Inflammatory macrophage (primary cell): ENCODE measurements around the gene UGT1A8.

Experiments used
- DNase-seq, 2 donors: peaks; one replicate each; pipeline ENCODE4 v3.0.0-alpha.2; 2020 to 2022

Gene UGT1A8

GRCh38 chr2:233772153-233772552 is 154.7 kb downstream of the UGT1A8 start:
- no peak for DNase-seq

GRCh38 chr2:233772583-233772982 is 155.2 kb downstream of the UGT1A8 start:
- no peak for DNase-seq

- no peak for DNase-seq
Measured at GRCh38 chr2:233773854-233774253, 156.4 kb downstream of the UGT1A8 start.

- DNase-seq, result no peak
Measured at GRCh38 chr2:233775414-233775813, 158.0 kb downstream of the UGT1A8 start.

- DNase-seq, result no peak
Measured at GRCh38 chr2:233778030-233778429, 160.6 kb downstream of the UGT1A8 start, which contains the start of gene MROH2A. TSS of gene MROH2A (plus strand) at chr2:233778330. CDS start at chr2:233779359, 1,029 bp downstream.

GRCh38 chr2:233779722-233780121 is 162.3 kb downstream of the UGT1A8 start:
- DNase-seq, result no peak

- DNase-seq, result no peak
Measured at GRCh38 chr2:233780771-233781170, 163.3 kb downstream of the UGT1A8 start.

- DNase-seq, result no peak
Measured at GRCh38 chr2:233789554-233789953, 172.1 kb downstream of the UGT1A8 start.

- no peak for DNase-seq
Measured at GRCh38 chr2:233791151-233791882, 173.9 kb downstream of the UGT1A8 start.

- no peak for DNase-seq
Measured at GRCh38 chr2:233791883-233792329, 174.5 kb downstream of the UGT1A8 start.

- DNase-seq, result no peak
Measured at GRCh38 chr2:233792720-233793119, 175.3 kb downstream of the UGT1A8 start.

GRCh38 chr2:233793465-233794127 is 176.2 kb downstream of the UGT1A8 start:
- no peak for DNase-seq

- DNase-seq, result no peak
Measured at GRCh38 chr2:233794128-233794658, 176.8 kb downstream of the UGT1A8 start.

GRCh38 chr2:233795735-233796171 is 178.3 kb downstream of the UGT1A8 start:
- no peak for DNase-seq

GRCh38 chr2:233796254-233796653 is 178.8 kb downstream of the UGT1A8 start:
- DNase-seq, result no peak

GRCh38 chr2:233798335-233799086 is 181.1 kb downstream of the UGT1A8 start:
- no peak for DNase-seq

GRCh38 chr2:233799087-233799665 is 181.7 kb downstream of the UGT1A8 start:
- DNase-seq, result no peak

GRCh38 chr2:233799716-233800115 is 182.3 kb downstream of the UGT1A8 start:
- no peak for DNase-seq

- DNase-seq, result no peak
Measured at GRCh38 chr2:233800208-233800607, 182.8 kb downstream of the UGT1A8 start.

GRCh38 chr2:233801357-233802131 is 184.1 kb downstream of the UGT1A8 start:
- DNase-seq, result no peak

GRCh38 chr2:233802132-233802815 is 184.8 kb downstream of the UGT1A8 start:
- DNase-seq, result no peak
